Fibroblast of lung (primary cell): Measurements from ENCODE around the gene C9orf50. TPM values are rescaled to one million over a fixed set of nuclear protein-coding genes. Genes with fewer than 3 reads are reported as not detected.
A peak's percentile ranks its signal among the peaks of the same experiment; 100 is the strongest.

Experiments
- DNase-seq, 2 donors: peaks; one replicate each; pipeline versions ENCODE4 v3.0.0 to v3.0.0-alpha.2; 2010; ENCODE audit warnings: low read depth in 2 of 2
- H2AFZ ChIP-seq: 2 replicates; pipeline ENCODE4 v1.5.1; 2012; ENCODE audit warnings: low read length, control low read depth, inconsistent platforms
- H3K27ac ChIP-seq: 2 replicates; pipeline ENCODE4 v1.5.1; 2011; ENCODE audit warnings: low read length, control low read depth; ENCODE audit not compliant: insufficient read depth
- H3K27me3 ChIP-seq: 2 replicates; pipeline ENCODE4 v1.5.1; 2011; ENCODE audit warnings: mild to moderate bottlenecking, low read length; ENCODE audit not compliant: control insufficient read depth, insufficient read depth
- H3K36me3 ChIP-seq: 2 replicates; pipeline ENCODE4 v1.5.1; 2011; ENCODE audit warnings: low read length; ENCODE audit not compliant: control insufficient read depth, insufficient read depth
- H3K4me1 ChIP-seq: 2 replicates; pipeline ENCODE4 v1.5.1; 2011; ENCODE audit warnings: low read length; ENCODE audit not compliant: control insufficient read depth, insufficient read depth; ENCODE audit errors: extremely low read depth
- H3K4me2 ChIP-seq: 2 replicates; pipeline ENCODE4 v1.5.1; 2011; ENCODE audit warnings: low read length, control low read depth; ENCODE audit not compliant: insufficient read depth; ENCODE audit errors: extremely low read depth
- H3K4me3 ChIP-seq, 4 experiments: fragments of 200-600 bp in 1 of 4; sonication (generic) in 1 of 4; replicated peaks in 1 of 4; 2 replicates each; pipeline ENCODE4 v1.5.1; 2011 to 2016; ENCODE audit warnings: low read length in 4 of 4, low read depth in 3 of 4, mild to moderate bottlenecking in 3 of 4, control low read depth in 2 of 4, inconsistent platforms in 1 of 4, mixed read lengths in 1 of 4; ENCODE audit not compliant: insufficient read depth in 1 of 4; ENCODE audit errors: control extremely low read depth in 1 of 4
- H3K79me2 ChIP-seq: 2 replicates; pipeline ENCODE4 v1.5.1; 2012; ENCODE audit warnings: mild to moderate bottlenecking, low read length, inconsistent platforms; ENCODE audit not compliant: control insufficient read depth, insufficient read depth
- H3K9ac ChIP-seq: 2 replicates; pipeline ENCODE4 v1.5.1; 2011; ENCODE audit warnings: mild to moderate bottlenecking, low read length, control low read depth; ENCODE audit not compliant: insufficient read depth
- H3K9me3 ChIP-seq: 2 replicates; pipeline ENCODE4 v1.5.1; 2012; ENCODE audit warnings: low read depth, low read length; ENCODE audit not compliant: control insufficient read depth, insufficient read depth
- H4K20me1 ChIP-seq: 2 replicates; pipeline ENCODE4 v1.5.1; 2011; ENCODE audit warnings: low read length; ENCODE audit not compliant: control insufficient read depth, insufficient read depth; ENCODE audit errors: extremely low read depth
- CTCF ChIP-seq, 2 donors: IDR thresholded peaks in 1 of 2; conservative IDR thresholded peaks in 1 of 2; 1 replicate in 1 of 2; 2 replicates in 1 of 2; pipeline ENCODE4 v1.5.1; 2011 to 2012; ENCODE audit warnings: low read length in 2 of 2, control low read depth in 1 of 2, inconsistent platforms in 1 of 2, low read depth in 1 of 2, mild to moderate bottlenecking in 1 of 2
- EZH2 ChIP-seq: IDR thresholded peaks from 2 replicates; pipeline ENCODE4 v1.5.1; 2012; ENCODE audit warnings: low read length, control low read depth, mild to moderate bottlenecking; ENCODE audit errors: missing control alignments
- polyA plus RNA-seq, 2 donors: library from polyadenylated mRNA; depleted of rRNA in 1 of 2; stranded (reverse) in 1 of 2; unstranded in 1 of 2; fragments of >200 nt; gene quantifications; 2 replicates each; pipeline ENCODE4 v1.2.1, GENCODE V29; 2011 to 2012; ENCODE audit warnings: missing spikeins in 1 of 2
- total RNA-seq: library from RNA; depleted of rRNA; stranded (reverse); fragments of >200 nt; gene quantifications from 2 replicates; pipeline ENCODE4 v1.2.1, GENCODE V29; 2014

The C9orf50 gene
- total and polyA plus RNA-seq, 2 donors (not counting 1 experiment from before 2014, with no cell fraction given) = 0.16 to 0.17 TPM

- no peaks in the 10 kb centered on the region for H3K9me3 ChIP-seq
- H3K79me2 ChIP-seq = no peaks in the 10 kb centered on the region
- H4K20me1 ChIP-seq = no peaks in the 10 kb centered on the region
- no peak overlapping the region for H3K27ac ChIP-seq
- no peaks in the 10 kb centered on the region for H3K27me3 ChIP-seq
- H3K9ac ChIP-seq = no peak overlapping the region
- H3K4me1 ChIP-seq = peaks cover 15% of the 10 kb centered on the region
- no peaks in the 10 kb centered on the region for H3K36me3 ChIP-seq
- TF ChIP-seq EZH2 (no peak), CTCF (conservative IDR thresholded peaks at IDR 0.05 in 1 of 2, IDR thresholded peaks at IDR 0.05 in 1 of 2; ENCODE audit: low read depth in 1 of 2, low read length in 2 of 2) (peak; percentile 71 to 73)
- no peak overlapping the region for H3K4me2 ChIP-seq
- H3K4me3 ChIP-seq = no peak overlapping the region
- H2AFZ ChIP-seq = no peak overlapping the region
- peak; percentile 61 to 82 for DNase-seq
These were observed 3.7 kb downstream of the C9orf50 start for GRCh38 chr9:129617167-129617566.

- H3K4me1 ChIP-seq = peaks cover 15% of the 10 kb centered on the region
- TF ChIP-seq EZH2 = no peak
- TF ChIP-seq CTCF (conservative IDR thresholded peaks at IDR 0.05 in 1 of 2, IDR thresholded peaks at IDR 0.05 in 1 of 2; ENCODE audit: low read depth in 1 of 2, low read length in 2 of 2) = no peak
- H3K9me3 ChIP-seq = no peaks in the 10 kb centered on the region
- H2AFZ ChIP-seq = no peak overlapping the region
- H3K4me2 ChIP-seq = no peak overlapping the region
- no peak overlapping the region for H3K27ac ChIP-seq
- H3K79me2 ChIP-seq = no peaks in the 10 kb centered on the region
- H3K9ac ChIP-seq = no peak overlapping the region
- H4K20me1 ChIP-seq = no peaks in the 10 kb centered on the region
- H3K36me3 ChIP-seq = no peaks in the 10 kb centered on the region
- no peak for DNase-seq
- no peaks in the 10 kb centered on the region for H3K27me3 ChIP-seq
- H3K4me3 ChIP-seq = no peak overlapping the region
These were observed 5.3 kb downstream of the C9orf50 start for GRCh38 chr9:129615407-129616285.

GRCh38 chr9:129614932-129615331 lies 6.0 kb downstream of the C9orf50 start:
- Histone ChIP-seq H2AFZ (no peak overlapping the region), H3K4me2 (no peak overlapping the region), H3K36me3 (no peaks in the 10 kb centered on the region), H3K4me3 (no peak overlapping the region), H3K27me3 (no peaks in the 10 kb centered on the region), H3K9ac (no peak overlapping the region), H3K27ac (no peak overlapping the region), H4K20me1 (no peaks in the 10 kb centered on the region), H3K9me3 (no peaks in the 10 kb centered on the region), H3K4me1 (peaks cover 15% of the 10 kb centered on the region), H3K79me2 (no peaks in the 10 kb centered on the region)
- DNase-seq = no peak
- TF ChIP-seq CTCF (conservative IDR thresholded peaks at IDR 0.05 in 1 of 2, IDR thresholded peaks at IDR 0.05 in 1 of 2; ENCODE audit: low read depth in 1 of 2, low read length in 2 of 2) (no peak), EZH2 (no peak)
